AG04450 (cell line): ENCODE data around the gene SLC35F4. TPM values are rescaled to one million over a fixed set of nuclear protein-coding genes. Genes with fewer than 3 reads are reported as not detected.

ENCODE experiments used
- CTCF ChIA-PET: fragments of 300-600, 350-600 bp; formaldehyde crosslinking; extraction: SDS; loops from one replicate; lab custom pipeline; 2022; ENCODE audit warnings: antibody characterized with exemption, inconsistent platforms; lab: Charles Lee
- POLR2A ChIA-PET: fragments of 350-600 bp; formaldehyde crosslinking; extraction: SDS; loops from one replicate; lab custom pipeline; 2021; ENCODE audit warnings: antibody characterized with exemption, inconsistent platforms; lab: Yijun Ruan, JAX
- DNase-seq: peaks from one replicate; pipeline ENCODE4 v3.0.0-alpha.2; 2011; ENCODE audit warnings: low read depth, low spot score
- H3K27ac ChIP-seq: one replicate; pipeline ENCODE4 v1.5.1; 2012; ENCODE audit warnings: low read depth, low read length, control low read depth
- H3K27me3 ChIP-seq: one replicate; pipeline ENCODE4 v1.6.0; 2012; ENCODE audit warnings: low read length; ENCODE audit not compliant: control insufficient read depth, insufficient read depth
- H3K4me3 ChIP-seq: 2 replicates; pipeline ENCODE4 v1.5.1; 2011; ENCODE audit warnings: mild to moderate bottlenecking, low read depth, low read length, control low read depth
- H3K9me3 ChIP-seq: 2 replicates; pipeline ENCODE4 v1.5.1; 2012; ENCODE audit warnings: low read length; ENCODE audit not compliant: control insufficient read depth, insufficient read depth
- CTCF ChIP-seq: IDR thresholded peaks from 2 replicates; pipeline ENCODE4 v1.5.1; 2011; ENCODE audit warnings: low read depth, low read length, control low read depth, inconsistent platforms
- polyA plus RNA-seq: library from polyadenylated mRNA; depleted of rRNA; stranded (reverse); fragments of >200 nt; gene quantifications from 2 replicates; pipeline ENCODE4 v1.2.3, GENCODE V29; 2011

Gene SLC35F4
- polyA plus RNA-seq, 1 experiment = not detected

- POLR2A ChIA-PET = no interaction called here
- Histone ChIP-seq H3K4me3 (no peak overlapping the region), H3K9me3 (no peaks in the 10 kb centered on the region; the same call in 1 of the 2 replicates), H3K27ac (no peak overlapping the region), H3K27me3 (no peaks in the 10 kb centered on the region)
- DNase-seq = no peak
- TF ChIP-seq CTCF = no peak
- CTCF ChIA-PET = no interaction called here
Measured at GRCh38 chr14:57797160-57797559, 68.7 kb downstream of the SLC35F4 start.

GRCh38 chr14:57796556-57796955 is 69.3 kb downstream of the SLC35F4 start:
- DNase-seq = no peak
- Histone ChIP-seq H3K27me3 (no peaks in the 10 kb centered on the region), H3K27ac (no peak overlapping the region), H3K4me3 (no peak overlapping the region), H3K9me3 (no peaks in the 10 kb centered on the region; the same call in 1 of the 2 replicates)
- no peak for TF ChIP-seq CTCF
- POLR2A ChIA-PET = no interaction called here
- CTCF ChIA-PET = no interaction called here

DNA sequence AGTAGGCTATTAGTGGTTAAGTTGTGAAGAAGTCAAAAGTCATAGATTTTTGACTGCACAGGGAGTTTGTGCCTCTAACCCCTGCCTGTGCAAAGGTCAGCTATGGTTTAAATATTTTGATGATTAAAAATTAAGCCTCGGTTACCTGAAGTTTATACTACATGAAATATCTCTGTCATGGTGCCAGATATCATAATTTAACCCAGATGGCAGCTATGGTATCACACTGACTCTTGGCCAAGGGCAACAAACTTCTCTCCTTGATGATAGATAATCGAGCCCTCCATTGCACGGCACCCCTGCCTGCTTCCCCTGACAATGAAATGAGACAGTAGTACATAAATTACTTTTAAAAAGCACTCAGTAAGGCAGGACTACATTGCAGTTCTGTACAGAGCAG is 80.8 kb downstream of the SLC35F4 start:
- CTCF ChIA-PET = no interaction called here
- Histone ChIP-seq H3K27me3 (no peaks in the 10 kb centered on the region), H3K9me3 (no peaks in the 10 kb centered on the region; the same call in 1 of the 2 replicates), H3K27ac (no peak overlapping the region), H3K4me3 (no peak overlapping the region)
- DNase-seq = no peak
- POLR2A ChIA-PET = no interaction called here
- TF ChIP-seq CTCF = no peak

- DNase-seq = no peak
- no peak overlapping the region for H3K27ac ChIP-seq
- ChIA-PET POLR2A (no interaction called here), CTCF (no interaction called here)
- H3K4me3 ChIP-seq = no peak overlapping the region
- H3K9me3 ChIP-seq = peaks cover 10% of the 10 kb centered on the region
- TF ChIP-seq CTCF = no peak
- no peaks in the 10 kb centered on the region for H3K27me3 ChIP-seq
Measured at GRCh38 chr14:57771801-57772200, 94.1 kb downstream of the SLC35F4 start.

- Histone ChIP-seq H3K9me3 (peaks cover 6% of the 10 kb centered on the region), H3K27ac (no peak overlapping the region), H3K27me3 (no peaks in the 10 kb centered on the region), H3K4me3 (no peak overlapping the region)
- TF ChIP-seq CTCF = no peak
- no peak for DNase-seq
- CTCF ChIA-PET = no interaction called here
- POLR2A ChIA-PET = no interaction called here
Measured at GRCh38 chr14:57769863-57770523, 95.9 kb downstream of the SLC35F4 start.
